GM18519 (cell line): ENCODE measurements around the gene BSND.
"Not testable (repeated sequence)": the region's sequence is repeated elsewhere in the genome, so short reads cannot be mapped to it uniquely, and the experiment has no call there.

Experiments
- ATAC-seq: cut with Tn5 transposase; IDR thresholded peaks from one replicate; pipeline ENCODE4 v1.9.1; 2021; ENCODE audit warnings: mild to moderate bottlenecking, moderate library complexity; ENCODE audit not compliant: unreplicated experiment, low FRiP score

Gene BSND

DNA sequence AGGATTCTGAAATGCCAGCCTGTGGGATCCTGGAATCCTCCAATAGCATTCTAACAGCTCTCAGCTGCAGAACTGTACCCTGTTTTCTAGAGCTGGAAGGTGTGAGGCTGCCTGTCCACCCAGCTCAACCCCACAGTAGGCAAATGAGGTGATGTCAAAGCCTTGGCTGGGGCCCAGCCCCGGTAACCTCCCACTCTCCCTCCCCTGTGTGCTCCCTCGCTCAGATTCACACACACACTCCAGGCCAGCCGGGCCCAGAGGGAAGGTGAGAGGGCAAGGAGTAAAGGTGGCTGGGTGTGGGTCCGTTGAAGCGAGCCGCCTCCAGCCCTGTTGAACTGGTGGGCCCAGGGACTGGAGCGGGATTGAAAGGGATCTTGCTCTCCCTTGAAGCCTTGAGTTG is at the start of gene BSND:
TSS of gene BSND (plus strand) at position 257 of the 400 bp plus-strand sequence. CDS start 254 bp downstream, outside the sequence.
- ATAC-seq = no peak

- ATAC-seq = no peak
Measured at GRCh38 chr1:54949053-54949452, 49.7 kb upstream of the BSND start.

- no peak for ATAC-seq
Measured at GRCh38 chr1:54950006-54950368, 48.7 kb upstream of the BSND start.

GRCh38 chr1:54950369-54951163 is 48.2 kb upstream of the BSND start:
- no peak for ATAC-seq

DNA sequence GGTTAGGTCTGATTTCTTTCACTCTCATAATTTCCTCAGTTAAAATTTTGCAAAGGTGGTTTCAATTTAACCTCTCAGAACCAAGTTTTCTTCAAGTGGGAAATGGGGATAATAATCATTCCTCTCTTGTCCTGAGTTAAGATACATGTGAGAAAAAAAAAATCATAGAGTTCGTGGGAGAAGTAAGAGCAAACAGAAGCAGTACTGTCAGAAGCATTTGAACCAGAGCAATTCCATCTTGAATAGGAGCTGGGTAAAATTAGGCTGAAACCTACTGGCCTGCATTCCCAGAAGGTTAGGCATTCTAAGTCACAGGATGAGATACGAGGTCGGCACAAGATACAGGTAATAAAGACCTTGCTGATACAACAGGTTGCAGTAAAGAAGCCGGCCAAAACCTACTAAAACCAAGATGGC is 46.9 kb upstream of the BSND start:
- ATAC-seq = no peak

- ATAC-seq = no peak
Measured at GRCh38 chr1:54952950-54953718, 45.6 kb upstream of the BSND start.

GRCh38 chr1:54953846-54954245 is 44.9 kb upstream of the BSND start:
- ATAC-seq = no peak

DNA sequence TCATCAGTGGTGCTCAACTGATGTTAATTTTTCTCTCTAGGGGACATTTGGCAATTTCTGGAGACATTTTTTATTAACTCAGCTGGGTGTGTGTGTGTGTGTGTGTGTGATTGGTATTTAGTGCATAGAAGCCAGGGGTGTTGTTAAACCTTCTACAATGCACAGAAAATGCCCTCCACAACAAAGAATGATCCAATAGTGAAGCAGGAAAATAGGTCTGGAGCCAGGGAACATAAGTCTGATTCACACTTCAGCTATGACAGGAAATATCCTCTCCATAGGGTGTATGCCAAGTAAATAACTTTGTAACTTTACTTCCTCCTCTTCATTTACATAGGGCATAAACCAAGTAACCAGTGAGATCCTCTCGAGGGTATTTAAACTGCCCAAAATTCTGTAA is 43.4 kb upstream of the BSND start:
- ATAC-seq = no peak

- ATAC-seq = no peak
Measured at GRCh38 chr1:54956726-54957125, 42.0 kb upstream of the BSND start.

- no peak for ATAC-seq
Measured at GRCh38 chr1:54959241-54959640, 39.5 kb upstream of the BSND start.

DNA sequence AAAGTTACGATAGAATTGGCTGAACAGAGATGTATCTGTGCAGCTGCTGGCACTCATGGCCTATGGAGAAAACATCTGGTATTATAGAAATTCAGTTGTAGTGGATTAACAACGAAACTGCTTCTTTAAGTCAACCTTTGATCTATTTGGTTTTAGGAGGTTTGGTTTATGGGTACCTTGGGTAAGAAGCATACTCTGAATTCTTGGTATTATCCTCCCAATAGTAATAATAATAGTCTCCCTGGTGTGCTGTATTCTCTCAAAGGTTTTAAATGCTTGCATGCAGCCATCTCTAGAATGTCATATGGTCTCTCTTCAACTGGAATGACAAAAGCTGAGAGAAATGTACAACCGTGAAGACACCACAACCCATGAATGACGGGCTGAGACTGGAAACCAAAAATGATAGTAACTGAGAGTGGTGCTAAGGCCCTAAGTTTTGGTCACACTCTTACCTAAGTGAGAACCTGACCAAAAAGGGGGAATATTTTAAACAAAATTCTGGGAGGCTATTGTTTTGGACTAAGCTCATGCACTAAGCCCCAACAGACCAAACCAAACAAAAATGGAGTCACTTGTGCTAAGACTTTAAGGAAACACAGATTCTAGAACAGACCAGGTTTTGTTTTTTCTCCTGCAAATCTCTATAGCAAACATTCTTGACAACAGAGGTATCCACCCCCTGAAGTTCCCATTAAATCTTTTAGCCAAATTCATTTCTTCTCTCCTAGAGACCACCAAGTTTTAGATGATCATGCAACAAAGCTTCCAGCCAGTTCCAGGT is 35.9 kb upstream of the BSND start:
- ATAC-seq = no peak

DNA sequence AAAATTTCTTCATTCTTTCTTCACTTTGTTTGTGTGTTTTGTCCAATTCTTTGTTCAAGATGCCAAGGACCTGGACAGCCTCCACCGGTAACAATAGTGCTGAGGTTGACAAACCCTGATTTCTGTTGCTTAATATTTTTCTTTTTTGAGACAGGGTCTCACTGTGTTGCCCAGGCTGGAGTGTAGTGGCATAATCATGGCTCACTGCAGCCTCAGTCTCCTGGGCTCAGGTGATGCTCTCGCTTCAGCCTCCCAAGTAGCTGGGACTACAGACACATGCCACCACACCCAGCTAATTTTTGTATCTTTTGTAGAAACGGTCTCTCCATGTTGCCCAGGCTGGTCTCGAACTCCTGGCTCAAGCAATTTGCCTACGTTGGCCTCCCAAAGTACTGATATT is 34.9 kb upstream of the BSND start:
- ATAC-seq = not testable (repeated sequence)

- peak; percentile 67 for ATAC-seq
Measured at GRCh38 chr1:54965624-54966340, 33.0 kb upstream of the BSND start.

- ATAC-seq = no peak
Measured at GRCh38 chr1:54967372-54967771, 31.4 kb upstream of the BSND start.

DNA sequence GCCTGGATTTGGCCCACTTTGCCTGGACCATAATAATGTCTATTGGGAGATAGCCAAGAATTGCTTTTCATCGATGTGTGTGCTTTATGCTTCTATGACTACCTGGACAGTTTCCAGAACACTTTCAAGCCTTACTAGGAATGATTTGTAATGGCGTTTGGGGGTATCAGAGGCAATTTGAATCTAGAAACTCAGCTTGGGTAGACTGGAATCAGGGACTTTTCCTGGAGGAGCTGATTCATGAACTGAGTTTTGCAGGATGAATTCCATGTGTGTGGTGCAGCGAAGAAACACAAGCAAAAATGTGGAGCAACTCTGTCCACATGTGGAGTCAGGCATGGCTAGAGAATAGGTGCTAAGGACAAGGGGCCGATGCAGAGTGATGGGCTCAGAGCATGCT is 30.2 kb upstream of the BSND start:
- ATAC-seq = no peak

GRCh38 chr1:54969879-54970278 is 28.9 kb upstream of the BSND start:
- no peak for ATAC-seq

- ATAC-seq = no peak
Measured at GRCh38 chr1:54970901-54971300, 27.8 kb upstream of the BSND start.

DNA sequence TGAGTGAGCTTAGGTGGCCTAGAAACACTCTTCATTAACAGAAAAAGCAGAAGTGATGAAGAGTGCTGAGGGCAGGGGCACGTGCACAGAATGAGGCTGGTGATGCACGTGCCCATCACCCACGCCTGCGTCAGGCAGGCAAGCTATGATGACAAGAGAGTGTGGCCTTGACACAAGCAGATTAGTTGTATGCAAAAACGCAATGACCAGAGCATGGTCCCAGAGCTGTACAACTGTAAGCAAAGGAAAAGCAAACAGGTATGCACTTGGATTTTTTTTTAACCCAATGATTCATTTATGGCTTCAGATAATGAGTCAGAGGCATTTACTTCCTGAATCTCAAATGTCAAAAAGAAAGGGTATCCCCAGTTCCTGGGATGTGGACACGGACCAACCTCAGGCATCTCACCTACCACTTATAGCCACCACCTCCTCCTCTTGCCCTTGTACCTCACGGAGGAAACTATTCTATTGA is 27.4 kb upstream of the BSND start:
- ATAC-seq = peak; percentile 95

DNA sequence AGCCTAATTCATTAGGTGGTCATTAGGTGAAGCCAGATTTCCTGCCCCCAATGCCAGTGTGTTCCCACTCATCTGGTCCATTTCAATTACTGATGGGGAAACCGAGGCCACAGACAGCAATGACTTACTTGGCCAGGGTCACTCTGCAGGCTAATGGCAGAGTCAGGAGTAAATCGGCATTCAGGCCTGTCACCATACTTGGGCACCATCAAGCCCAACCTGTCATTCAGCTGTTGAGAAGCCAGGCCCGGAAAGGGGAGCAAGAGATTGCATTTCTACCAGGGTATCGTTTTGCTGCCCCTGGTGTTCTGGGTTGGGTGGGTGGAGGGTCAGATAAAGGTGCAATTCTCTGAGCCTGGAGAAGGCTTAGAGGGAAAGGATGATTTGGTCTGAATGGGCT is 26.3 kb upstream of the BSND start:
- no peak for ATAC-seq

DNA sequence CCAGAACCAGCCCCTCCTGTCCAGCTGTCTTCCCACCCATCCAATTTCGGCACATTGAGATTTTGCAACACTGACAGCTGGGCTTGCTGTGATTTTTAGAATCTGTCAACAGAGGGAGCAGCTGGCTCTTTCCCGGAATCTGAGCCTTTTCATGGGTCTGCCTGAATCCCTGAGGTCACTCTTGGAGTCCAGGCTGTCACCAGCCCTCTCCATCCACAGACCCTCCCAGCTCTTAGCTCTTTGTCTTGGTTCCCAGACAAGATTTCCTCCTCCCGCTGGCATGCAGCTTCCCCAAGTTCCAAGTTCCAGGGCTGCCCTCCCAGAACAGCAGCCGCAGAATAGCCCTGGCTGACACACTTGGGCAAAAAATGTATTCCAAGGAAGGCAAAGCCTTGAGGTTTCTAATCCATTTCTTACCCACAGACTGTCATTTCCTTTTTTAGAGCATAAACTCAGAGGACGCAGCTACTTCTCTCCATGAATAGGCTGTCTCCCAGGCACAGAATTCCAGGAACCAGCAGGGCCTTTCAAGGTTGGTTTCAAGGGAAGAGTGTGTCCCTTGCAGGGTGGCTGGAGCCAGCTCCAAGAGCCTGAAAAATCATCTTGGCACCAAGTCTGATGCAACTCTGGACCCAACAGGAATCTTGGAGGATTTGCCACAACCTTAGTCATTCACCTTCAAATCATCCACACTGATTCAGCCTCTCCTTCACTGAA is 25.4 kb upstream of the BSND start:
- no peak for ATAC-seq
